Spinal cord (tissue), 10 donors: ENCODE data around the gene HIC1. TPM values are rescaled to one million over a fixed set of nuclear protein-coding genes. Genes with fewer than 3 reads are reported as not detected.

Experiments used
- DNase-seq, 6 donors: peaks; one replicate each; pipeline versions ENCODE4 v3.0.0 to v3.0.0-alpha.2; 2013 to 2015; ENCODE audit warnings: low spot score in 6 of 6, low read depth in 4 of 6
- H3K27ac ChIP-seq: one replicate; pipeline ENCODE4 v1.5.1; 2013; ENCODE audit warnings: low read depth, low read length, control low read depth
- H3K27me3 ChIP-seq: one replicate; pipeline ENCODE4 v1.6.1; 2013; ENCODE audit warnings: low read length; ENCODE audit not compliant: control insufficient read depth, insufficient read depth
- H3K36me3 ChIP-seq: one replicate; pipeline ENCODE4 v1.6.1; 2013; ENCODE audit warnings: low read length; ENCODE audit not compliant: control insufficient read depth, insufficient read depth
- H3K4me1 ChIP-seq: one replicate; pipeline ENCODE4 v1.6.1; 2013; ENCODE audit warnings: low read length; ENCODE audit not compliant: control insufficient read depth, insufficient read depth
- H3K4me3 ChIP-seq: one replicate; pipeline ENCODE4 v1.5.1; 2013; ENCODE audit warnings: low read depth, low read length, control low read depth
- H3K9me3 ChIP-seq: one replicate; pipeline ENCODE4 v1.6.1; 2013; ENCODE audit warnings: low read length; ENCODE audit not compliant: control insufficient read depth, insufficient read depth
- WGBS: methylation state at CpG from one replicate; pipeline ENCODE4 v1.1.5; 2013; ENCODE audit warnings: missing lambda C conversion rate; ENCODE audit not compliant: insufficient coverage; 5-methylcytosine and 5-hydroxymethylcytosine counted together
- polyA plus RNA-seq, 2 donors: library from polyadenylated mRNA; unstranded; fragments of 120-200 nt; gene quantifications; one replicate each; pipeline ENCODE4 v1.2.1, GENCODE V29; 2013; ENCODE audit not compliant: insufficient read length in 2 of 2
- total RNA-seq, 2 donors: library from RNA; depleted of rRNA in 1 of 2; stranded (reverse); fragments of 120-200 nt in 1 of 2; fragments of >200 nt in 1 of 2; gene quantifications; one replicate each; pipeline versions ENCODE4 v1.2.3 to v1.2.4, GENCODE V29; 2013 to 2014
- donor health status: healthy.

Gene HIC1
- total and polyA plus RNA-seq, 4 donors = 8.6 to 46.5 (median 14.2) TPM

DNA sequence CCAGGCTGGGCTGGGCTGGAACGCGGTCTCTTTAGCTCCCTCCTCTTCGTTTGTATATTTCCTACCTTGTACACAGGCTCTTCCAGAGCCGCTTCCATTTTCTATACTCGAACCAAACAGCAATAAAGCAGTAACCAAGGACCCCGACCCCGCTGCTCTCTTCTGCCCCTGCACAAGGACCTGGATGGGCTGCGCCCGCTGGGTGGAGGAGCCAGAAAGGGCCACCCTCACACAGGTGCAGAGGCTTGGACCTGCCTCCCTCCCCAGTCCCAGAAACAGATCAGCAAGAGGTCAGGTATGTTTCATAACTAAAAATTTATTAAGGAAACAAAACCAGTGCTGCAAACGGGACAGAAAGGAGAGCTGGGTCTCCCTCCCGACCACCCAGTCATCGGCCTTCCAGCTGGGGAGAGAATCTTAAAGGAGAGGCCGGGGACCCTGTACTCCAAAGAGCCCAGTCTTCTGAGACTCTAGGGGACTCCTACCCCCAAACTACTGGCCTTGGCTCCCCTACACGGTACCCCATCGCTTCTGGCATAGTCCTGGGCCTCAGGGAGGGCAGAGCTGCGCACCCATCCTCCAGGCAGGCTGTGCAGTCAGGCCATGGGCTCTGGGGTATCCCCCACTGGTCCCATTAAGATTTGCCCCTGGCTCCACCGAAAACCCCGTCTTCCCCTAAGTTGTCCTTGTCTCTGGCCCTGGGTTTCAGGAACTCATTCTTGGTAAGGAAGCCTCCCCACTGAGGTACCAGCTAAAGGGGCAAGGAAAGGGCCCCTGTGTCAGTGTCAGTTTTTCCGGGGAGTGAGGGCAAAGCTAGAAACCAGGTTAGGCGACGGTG lies 4.9 kb downstream of the HIC1 start:
- peaks cover 55% of the 10 kb centered on the region for H3K27me3 ChIP-seq
- H3K27ac ChIP-seq = peak overlapping the region; percentile 88
- H3K4me1 ChIP-seq = peaks cover 55% of the 10 kb centered on the region

DNA sequence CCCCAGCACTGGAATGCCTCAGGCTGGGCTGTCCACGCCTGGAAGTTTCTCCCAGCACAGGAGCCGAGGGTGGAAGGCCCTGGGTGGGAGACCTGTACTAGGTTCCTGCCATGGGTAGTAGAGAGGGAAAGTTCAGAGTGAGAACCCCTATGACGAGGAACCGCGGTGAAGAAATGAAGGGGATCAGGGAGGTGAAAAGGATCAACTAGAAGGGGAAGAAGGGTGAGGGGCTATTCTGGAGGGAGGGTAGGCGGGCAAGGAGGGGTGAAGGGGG lies 5.4 kb downstream of the HIC1 start:
- H3K27ac ChIP-seq = peak overlapping the region; percentile 88
- H3K4me1 ChIP-seq = peaks cover 59% of the 10 kb centered on the region
- peaks cover 65% of the 10 kb centered on the region for H3K36me3 ChIP-seq
- 88% methylated on average over 6 of the region's 6 CpGs for WGBS
- no peak for DNase-seq
- H3K27me3 ChIP-seq = peaks cover 50% of the 10 kb centered on the region
- H3K4me3 ChIP-seq = peak overlapping the region; percentile 0
- H3K9me3 ChIP-seq = no peaks in the 10 kb centered on the region

More for the DNA sequence above, 4.9 kb downstream of the HIC1 start:
- H3K9me3 ChIP-seq = no peaks in the 10 kb centered on the region
- 76% methylated on average over 17 of the region's 21 CpGs for WGBS
- no peak for DNase-seq
- peaks cover 60% of the 10 kb centered on the region for H3K36me3 ChIP-seq
- H3K4me3 ChIP-seq = peak overlapping the region; percentile 20

DNA sequence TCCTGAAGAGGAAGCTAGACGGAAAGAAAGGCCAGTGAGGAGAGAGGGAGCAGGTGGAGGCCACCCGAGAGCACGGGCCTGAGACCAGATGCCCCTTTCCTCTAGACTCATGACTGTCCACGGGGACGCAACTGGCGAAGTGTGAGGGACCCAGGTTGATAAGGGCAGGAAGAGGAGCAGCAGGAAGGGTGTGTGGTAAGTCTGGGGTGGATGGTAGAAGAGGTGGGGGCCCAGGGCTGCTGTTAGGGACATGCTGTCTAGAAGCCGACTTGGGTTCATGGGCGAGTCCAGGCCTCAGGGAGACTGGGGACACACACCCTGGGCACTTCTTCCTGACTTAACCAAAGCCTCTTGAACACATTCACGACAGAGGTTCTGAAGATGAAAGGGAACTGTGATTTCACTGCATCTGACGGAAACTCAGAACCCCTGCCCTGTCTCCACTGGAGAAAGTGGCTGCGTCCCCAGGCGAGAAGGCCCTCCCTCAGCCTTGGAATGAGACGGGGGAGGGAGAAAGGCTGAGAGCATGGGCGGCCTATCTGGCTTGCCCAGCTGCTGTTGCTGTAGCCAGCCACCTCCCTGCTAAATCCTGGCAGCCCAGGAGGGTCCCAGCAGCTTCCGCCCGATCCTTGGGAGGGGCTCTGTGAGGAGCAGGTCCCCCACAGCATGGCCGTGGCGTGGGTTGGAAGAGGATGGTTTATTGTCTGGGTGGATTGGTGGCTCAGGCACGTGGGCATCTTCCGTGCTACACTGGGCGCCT lies 6.0 kb downstream of the HIC1 start:
- peak overlapping the region; percentile 88 for H3K27ac ChIP-seq
- peaks cover 50% of the 10 kb centered on the region for H3K27me3 ChIP-seq
- H3K9me3 ChIP-seq = no peaks in the 10 kb centered on the region
- WGBS = 93% methylated on average over 12 of the region's 21 CpGs
- peak in 1 of 6 donors; percentile 17 for DNase-seq
- H3K36me3 ChIP-seq = peaks cover 71% of the 10 kb centered on the region
- H3K4me3 ChIP-seq = peak overlapping the region; percentile 0
- peaks cover 64% of the 10 kb centered on the region for H3K4me1 ChIP-seq

DNA sequence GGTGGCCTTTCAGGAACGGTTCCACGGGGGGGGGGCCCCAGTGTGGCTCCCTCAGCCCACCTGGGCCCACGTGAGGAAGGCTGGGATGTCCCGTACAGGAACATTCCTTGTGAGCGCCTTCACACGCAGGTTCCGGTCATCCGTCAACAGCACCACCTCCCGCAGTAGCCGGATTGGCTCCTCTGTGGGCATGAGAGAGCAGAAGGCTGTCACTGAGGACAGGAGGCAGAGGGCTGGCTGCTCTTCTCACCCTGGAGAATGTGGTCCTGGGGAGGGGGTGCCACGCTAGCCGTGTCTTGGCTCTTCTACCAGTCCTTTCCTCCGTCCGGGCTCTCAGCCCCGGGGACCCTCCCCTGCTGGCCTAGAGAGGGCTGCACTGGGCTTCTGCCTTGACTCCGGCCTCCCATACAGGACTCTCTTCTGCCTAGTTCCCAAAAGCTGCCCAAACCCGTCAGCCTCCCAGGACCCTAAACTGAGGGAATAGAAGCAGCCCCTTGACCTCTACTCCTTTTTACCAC lies 6.6 kb downstream of the HIC1 start:
- Histone ChIP-seq H3K9me3 (no peaks in the 10 kb centered on the region), H3K36me3 (peaks cover 73% of the 10 kb centered on the region), H3K27ac (peak overlapping the region; percentile 88), H3K27me3 (peaks cover 45% of the 10 kb centered on the region), H3K4me1 (peaks cover 66% of the 10 kb centered on the region), H3K4me3 (no peak overlapping the region)
- WGBS = 84% methylated on average over 16 of the region's 17 CpGs
- no peak for DNase-seq

DNA sequence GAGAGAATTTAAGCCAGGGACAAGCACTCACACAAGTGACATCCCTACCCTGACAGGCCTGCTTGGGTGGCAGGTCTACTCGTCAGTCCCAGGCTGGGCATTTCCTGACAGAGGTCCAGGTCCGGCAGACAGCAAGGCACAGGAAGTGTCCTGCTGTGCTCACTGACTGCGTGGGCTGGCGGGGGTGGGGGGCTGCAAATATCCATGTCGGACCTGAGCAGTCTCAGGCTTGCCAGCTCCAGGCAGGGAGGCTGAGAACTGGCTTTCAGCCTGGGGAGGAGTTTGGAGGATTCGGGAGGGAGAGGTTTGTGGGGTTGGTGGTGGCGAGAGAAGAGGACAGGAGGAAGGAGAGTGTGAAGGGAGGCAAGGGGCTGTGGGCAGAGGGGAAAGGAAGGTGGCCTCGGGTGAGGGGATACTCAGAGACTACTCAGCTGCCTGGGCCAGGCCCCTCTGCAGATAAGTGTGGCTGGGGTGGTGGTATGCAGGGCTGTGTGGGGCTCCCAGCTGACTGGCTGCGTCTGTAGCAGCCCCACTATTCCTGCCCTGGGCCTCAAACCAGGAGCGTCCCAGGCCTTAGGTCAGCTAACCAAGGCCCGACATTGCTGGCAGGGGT lies 7.8 kb downstream of the HIC1 start:
- H3K4me1 ChIP-seq = peaks cover 77% of the 10 kb centered on the region
- WGBS = 49% methylated on average over 11 of the region's 11 CpGs
- peaks cover 42% of the 10 kb centered on the region for H3K27me3 ChIP-seq
- no peak overlapping the region for H3K4me3 ChIP-seq
- H3K27ac ChIP-seq = peak overlapping the region; percentile 88
- H3K9me3 ChIP-seq = no peaks in the 10 kb centered on the region
- H3K36me3 ChIP-seq = peaks cover 82% of the 10 kb centered on the region
- no peak for DNase-seq

DNA sequence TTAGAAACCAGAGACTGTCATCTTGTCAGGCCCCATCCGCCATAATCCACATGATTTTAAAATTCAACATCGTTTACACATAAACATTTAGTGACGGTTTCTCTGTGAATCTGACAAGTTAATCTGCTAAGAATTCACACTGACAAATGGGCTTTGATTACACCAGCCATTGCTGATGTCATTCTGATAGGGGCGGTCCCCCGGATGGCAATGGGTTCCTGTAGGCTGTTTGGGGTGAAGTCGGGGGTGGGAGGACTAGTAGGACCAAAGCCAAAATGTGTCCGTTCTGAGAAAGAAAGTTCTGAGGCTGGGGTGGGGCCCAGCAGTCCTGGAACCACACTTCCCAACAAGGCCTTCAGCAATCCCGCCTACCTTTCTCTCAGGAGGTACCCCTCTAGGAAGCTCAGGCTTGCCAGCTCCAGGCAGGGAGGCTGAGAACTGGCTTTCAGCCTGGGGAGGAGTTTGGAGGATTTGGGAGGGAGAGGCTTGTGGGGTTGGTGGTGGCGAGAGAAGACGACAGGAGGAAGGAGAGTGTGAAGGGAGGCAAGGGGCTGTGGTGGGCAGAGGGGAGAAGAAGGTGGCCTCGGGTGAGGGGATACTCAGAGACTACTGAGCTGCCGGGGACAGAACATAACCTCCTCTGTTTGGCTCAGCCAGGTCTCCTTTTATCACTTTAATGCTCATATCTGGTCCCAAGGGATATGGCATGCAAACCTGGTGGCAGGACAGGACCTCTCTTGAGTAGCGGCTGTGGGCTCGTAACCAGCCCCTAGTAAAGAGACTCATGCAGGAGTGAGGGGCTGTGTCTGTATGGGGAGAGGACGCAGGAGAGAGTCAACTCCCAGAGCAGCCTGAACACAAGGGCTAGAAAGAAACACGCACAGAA lies 8.6 kb downstream of the HIC1 start:
- 90% methylated on average over 11 of the region's 16 CpGs for WGBS
- Histone ChIP-seq H3K36me3 (peaks cover 82% of the 10 kb centered on the region), H3K4me1 (peaks cover 83% of the 10 kb centered on the region), H3K27me3 (peaks cover 34% of the 10 kb centered on the region), H3K9me3 (no peaks in the 10 kb centered on the region), H3K4me3 (no peak overlapping the region), H3K27ac (peak overlapping the region; percentile 88)
- no peak for DNase-seq

DNA sequence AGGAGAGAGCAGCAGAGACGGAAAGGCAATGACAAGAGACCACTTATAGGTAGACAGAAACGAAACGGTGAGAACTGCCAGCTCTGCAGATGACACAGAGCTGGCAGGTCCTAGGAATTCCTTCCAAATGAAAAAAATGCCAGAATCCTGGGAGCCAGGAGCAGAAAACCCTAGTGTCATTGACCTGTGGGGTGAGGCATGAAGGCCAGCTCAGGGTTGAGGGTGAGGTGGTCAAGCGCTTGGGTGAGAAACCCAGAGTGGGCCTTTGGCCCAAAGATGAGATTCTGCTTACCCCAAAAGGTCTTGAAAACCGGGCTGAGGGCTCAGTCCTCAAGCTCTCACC lies 9.2 kb downstream of the HIC1 start:
- H3K27ac ChIP-seq = peak overlapping the region; percentile 88
- peaks cover 86% of the 10 kb centered on the region for H3K4me1 ChIP-seq
- peaks cover 85% of the 10 kb centered on the region for H3K36me3 ChIP-seq
- WGBS = 86% methylated on average over 4 of the region's 5 CpGs
- H3K27me3 ChIP-seq = peaks cover 28% of the 10 kb centered on the region
- H3K9me3 ChIP-seq = no peaks in the 10 kb centered on the region
- no peak overlapping the region for H3K4me3 ChIP-seq
- no peak for DNase-seq

DNA sequence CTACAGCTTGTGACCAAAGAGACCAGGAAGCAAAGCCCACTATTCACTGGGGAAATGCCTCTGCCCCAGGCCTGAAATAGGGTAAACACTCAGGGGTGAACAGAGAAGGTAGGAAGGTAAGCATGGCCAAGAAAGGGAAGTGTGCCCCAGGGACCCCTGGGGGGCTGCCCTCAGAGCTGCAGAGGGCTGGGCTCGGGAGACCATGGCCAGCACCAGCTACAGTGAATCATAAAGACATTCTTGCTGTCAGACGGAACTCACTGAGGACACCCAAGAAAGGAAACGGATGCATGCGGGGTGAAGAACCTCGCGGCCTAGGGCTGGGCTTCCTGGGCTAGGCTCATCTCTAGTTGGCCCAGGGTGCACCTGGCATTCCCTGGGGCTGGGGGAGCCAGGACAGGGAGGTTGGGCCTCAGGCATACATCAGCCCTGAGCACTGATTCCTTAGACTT lies 9.6 kb downstream of the HIC1 start:
- peaks cover 24% of the 10 kb centered on the region for H3K27me3 ChIP-seq
- H3K36me3 ChIP-seq = peaks cover 85% of the 10 kb centered on the region
- H3K4me1 ChIP-seq = peaks cover 81% of the 10 kb centered on the region
- peak overlapping the region; percentile 88 for H3K27ac ChIP-seq
- no peak for DNase-seq
- H3K9me3 ChIP-seq = no peaks in the 10 kb centered on the region
- 90% methylated on average over 6 of the region's 6 CpGs for WGBS
- H3K4me3 ChIP-seq = no peak overlapping the region
